GM12891 (cell line): Measurements from ENCODE around the gene RASSF9.

Experiments used
- POLR2A ChIP-seq: IDR thresholded peaks from 2 replicates; pipeline ENCODE4 v1.6.1; 2011; ENCODE audit warnings: low read depth, low read length, control low read depth
- POLR2AphosphoS5 ChIP-seq: IDR thresholded peaks from 2 replicates; pipeline ENCODE4 v1.6.1; 2011; ENCODE audit warnings: low read depth, low read length, control low read depth
- POU2F2 ChIP-seq: IDR thresholded peaks from 2 replicates; pipeline ENCODE4 v1.6.1; 2011; ENCODE audit warnings: low read depth, mild to moderate bottlenecking, control low read depth, low read length, moderate library complexity
- TAF1 ChIP-seq: IDR thresholded peaks from 2 replicates; pipeline ENCODE4 v1.6.1; 2011; ENCODE audit warnings: low read depth, low read length, control low read depth

DNA sequence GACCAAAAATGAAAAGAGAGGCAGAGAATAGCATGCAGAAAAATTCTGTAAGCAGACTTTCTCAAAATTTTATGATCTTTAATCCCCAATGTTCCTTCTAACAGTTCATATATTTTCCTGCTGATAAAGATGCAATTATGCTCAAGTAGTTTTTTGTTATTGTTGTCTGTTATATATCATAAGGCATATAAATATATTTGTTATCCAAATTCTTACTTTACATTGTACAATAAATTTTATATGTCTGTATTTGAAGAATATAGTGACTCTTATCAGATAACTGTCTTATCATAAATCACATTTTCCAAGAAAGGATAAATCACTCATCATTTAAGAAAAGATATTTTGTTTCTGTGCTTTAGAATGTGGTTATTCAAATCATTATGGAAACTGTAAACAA, 2.6 kb downstream of the RASSF9 start:
- TF ChIP-seq POLR2AphosphoS5 (no peak), POU2F2 (no peak), POLR2A (no peak), TAF1 (no peak)
